Islet precursor cell (in vitro differentiated cells): ENCODE results near the gene SUB1.
"Not testable (repeated sequence)": the region's sequence is repeated elsewhere in the genome, so short reads cannot be mapped to it uniquely, and the experiment has no call there.

Source experiments
- DNase-seq: peaks from one replicate; pipeline ENCODE4 v3.0.0-alpha.2; 2018

SUB1 gene

DNA sequence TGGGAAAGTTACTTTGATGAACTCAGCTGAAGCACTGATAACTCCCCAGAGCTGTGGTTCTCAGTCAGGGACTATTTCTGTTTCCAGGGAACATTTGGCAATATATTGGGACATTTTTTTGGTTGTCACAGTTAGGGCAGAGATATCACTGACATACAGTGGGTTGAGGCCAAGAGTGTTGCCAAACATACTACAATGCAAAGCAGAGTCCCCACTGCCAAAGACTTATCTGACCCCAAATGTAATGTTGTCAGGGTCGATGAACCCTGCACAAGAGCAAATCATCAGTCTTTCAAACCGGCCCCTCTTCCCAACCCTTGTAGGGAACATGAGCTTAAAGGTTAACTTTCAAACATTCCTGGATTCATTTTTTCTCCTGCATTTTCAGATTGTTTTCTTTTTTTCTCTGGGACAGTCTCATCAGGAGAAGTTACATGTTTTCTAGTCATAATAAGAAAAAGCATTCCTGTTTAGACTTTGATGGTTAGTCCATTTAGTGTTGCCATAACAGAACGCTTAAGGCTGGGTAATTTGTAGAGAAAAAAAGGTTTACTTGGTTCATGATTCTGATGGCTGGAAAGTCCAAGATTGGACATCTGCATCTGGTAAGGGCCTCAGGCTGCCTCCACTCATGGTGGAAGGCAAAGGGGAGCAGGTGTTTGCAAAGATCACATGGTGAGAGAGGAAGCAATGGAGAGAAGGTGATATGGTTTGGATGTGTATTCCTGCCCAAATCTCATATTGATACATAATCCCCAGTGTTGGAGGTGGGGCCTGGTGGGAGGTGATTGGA is 18.8 kb upstream of the SUB1 start:
- DNase-seq: no peak

DNA sequence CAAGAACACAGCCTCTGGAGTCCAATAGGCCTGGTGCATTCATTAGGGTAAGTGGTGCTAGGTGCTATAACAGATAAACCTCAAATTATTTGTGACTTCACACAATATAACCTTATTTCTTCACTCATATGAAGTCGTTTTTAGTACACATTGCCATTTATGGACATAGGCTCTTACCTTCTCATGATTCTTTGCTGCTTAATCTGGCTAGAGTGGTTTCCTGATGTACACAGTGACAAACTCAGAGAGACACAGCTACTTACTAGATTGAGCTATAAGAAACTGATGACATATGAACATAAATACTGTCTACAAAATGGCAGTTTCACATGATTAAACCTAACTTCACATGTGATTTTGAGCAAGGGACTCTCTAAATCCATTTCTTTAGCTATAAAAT is 14.2 kb upstream of the SUB1 start:
- DNase-seq: no peak

DNA sequence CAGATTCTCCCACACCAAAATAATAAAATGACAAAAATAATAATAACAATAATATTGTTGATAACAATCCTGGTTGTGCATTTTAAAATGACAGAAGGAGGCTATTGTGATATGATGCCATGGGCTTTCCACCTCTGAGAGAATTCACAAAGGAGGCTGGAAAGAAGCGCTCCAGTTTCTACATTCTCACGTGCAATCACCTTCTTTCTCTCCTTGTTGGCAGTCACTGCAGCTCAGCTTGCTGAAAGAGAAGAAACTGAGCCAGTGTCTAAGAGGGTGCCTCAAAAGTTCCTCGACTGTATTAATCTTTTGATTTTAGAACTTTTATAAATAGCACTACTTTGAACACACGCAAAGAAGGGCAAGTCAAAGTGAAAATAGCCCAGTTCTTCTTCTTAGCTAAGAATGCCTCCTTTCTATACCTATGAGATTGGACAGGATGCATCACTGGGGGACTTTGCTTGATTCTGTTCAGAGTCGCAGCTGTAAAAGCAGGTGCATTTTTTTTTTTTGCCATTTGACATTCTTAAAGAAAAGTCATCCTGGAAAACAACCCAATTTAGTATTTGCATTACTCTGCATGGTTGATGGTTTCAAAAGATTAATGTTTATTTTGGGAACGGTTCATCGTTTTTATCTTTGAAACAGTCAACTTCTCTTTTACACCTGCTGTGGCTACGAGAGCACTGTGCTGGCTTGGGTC is 12.4 kb upstream of the SUB1 start:
- no peak for DNase-seq

DNA sequence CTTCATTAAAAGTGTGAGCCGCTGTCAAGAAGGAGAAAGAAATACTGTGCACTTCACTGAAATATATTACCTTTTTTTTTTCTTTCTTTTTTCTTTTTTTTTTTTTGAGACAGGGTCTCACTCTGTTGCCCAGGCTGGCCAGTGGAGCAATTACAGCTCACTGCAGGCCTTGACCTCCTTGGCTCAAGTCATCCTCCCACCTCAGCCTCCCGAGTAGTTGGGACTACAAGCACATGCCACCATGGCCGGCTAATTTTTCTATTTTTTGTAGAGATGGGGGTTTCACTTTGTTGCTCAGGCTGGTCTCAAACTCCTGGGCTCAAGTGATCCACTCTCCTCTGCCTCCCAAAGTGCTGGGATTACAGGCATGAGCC is 11.9 kb upstream of the SUB1 start:
- DNase-seq: not testable (repeated sequence)

DNA sequence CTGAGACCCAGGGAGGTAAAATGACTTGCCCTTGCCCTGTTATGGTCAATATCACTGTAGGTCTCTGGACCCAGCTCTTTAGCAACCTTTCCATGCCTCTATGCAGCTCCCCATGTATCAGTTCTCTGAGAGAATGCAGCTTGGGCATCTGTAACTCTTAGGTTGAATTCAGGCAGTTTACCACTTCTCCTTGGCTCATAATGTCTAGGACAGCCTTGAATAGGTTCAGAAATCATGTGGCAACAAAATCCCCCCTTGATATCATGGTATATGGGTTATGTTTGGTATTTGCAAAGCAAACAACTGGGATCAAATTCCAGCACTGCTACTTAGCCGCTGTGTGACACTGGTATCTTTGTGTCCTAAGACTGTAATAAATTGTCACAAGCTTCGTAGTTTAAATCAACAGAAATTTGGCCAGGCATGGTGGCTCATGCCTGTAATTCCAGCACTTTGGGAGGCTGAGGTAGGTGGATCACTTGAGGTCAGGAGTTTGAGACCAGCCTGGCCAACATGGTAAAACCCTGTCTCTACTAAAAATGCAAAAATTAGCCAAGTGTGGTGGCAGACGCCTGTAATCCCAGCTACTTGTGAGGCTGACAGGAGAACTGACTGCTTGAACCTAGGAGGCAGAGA is 10.7 kb upstream of the SUB1 start:
- no peak for DNase-seq

DNA sequence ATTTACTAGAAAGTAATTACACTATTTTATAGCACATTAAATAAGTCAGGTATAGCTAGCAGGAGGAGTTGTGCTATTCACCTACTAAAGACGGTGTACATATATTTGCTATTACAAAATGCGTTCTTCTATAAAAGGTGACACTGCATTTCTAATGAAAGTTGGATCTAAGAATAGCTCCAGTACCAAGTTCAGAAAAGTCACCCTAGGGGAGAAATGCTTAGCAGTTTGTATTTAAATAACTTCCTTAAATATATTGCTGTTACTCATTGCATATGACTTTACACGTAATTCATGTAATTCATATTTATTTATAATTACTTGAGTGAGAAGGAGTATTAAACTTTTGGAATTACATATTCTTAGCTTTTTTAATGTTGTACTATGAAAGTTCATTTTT is 7.0 kb upstream of the SUB1 start:
- DNase-seq: no peak

DNA sequence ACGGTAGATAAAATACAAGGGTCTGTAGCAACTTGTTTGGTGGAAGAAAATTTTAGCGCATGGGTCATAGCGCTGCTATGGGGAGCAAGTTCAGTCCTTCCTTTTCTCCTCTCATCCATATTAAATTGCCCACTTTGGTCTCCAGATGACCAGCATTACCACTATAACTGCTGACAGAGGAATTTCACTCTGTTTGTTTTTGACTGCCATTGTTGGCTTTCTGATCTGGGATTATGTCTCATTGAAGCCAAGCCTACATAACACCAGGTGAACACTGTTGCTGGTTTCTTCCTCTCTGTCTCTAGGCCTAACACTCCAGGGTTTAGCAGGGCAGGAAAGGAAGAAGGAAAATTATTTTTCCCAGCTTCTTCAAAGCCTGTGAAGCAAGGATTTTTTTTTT is 6.6 kb upstream of the SUB1 start:
- DNase-seq: no peak

DNA sequence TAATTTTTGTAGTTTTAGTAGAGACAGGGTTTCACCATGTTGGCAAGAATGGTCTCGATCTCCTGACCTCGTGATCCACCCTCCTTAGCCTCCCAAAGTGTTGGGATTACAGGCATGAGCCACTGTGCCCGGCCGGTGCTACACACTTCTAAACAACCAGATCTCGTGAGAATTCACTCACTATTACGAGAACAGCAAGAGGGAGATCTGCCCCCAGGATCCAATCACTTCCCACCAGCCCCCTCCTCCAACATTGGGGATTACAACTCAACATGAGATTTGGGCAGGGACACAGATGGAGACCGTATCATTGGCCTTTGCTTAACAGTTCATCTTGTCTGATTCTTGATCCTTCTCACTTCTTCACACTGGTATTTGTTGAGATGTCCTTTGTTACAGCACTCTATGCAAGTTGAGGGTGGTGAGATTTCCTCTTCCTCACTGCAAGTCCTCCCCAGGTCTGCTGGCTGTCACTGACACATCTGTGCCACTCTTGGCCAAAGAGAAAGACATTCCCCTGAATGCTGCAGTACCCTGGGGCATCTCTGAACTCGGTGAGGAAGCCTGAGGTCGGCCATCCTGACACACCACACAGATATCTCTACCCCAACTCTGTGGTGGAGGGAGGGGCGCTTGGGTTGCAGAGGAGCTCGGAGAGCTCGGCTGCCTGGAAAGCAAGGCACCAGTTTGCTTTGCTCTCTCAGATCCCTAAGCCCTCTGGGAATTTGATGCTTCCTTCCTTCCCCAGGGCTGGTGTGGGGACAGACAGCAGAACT is 4.2 kb upstream of the SUB1 start:
- peak; percentile 62 for DNase-seq

DNA sequence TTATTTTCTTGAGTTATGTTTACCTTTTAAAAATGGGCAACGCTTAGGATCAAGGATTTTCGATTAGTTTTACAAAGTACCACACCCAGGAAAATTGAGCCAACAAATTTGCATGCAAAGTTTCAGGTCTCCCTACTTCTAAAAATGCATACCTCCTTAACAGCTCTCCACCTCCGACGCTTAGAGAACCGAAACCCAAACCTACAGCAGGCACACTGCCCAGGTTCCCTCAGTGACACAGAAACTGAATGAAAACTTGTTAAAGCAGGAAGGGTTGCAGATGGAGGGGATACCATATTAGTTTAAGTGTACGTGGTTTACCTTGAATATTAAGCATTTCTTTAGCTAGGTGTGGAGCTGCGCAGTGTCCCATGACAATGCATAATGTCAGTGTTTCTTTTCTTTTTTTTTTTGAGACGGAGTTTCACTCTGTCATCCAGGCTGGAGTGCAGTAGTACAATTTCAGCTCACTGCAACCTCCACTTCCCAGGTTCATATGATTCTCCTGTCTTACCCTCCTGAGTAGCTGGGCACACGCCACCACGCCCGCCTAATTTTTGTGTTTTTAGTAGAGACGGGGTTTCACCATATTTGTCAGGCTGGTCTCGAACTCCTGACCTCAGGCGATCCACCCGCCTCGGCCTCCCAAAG is 1.6 kb upstream of the SUB1 start:
- DNase-seq: no peak

DNA sequence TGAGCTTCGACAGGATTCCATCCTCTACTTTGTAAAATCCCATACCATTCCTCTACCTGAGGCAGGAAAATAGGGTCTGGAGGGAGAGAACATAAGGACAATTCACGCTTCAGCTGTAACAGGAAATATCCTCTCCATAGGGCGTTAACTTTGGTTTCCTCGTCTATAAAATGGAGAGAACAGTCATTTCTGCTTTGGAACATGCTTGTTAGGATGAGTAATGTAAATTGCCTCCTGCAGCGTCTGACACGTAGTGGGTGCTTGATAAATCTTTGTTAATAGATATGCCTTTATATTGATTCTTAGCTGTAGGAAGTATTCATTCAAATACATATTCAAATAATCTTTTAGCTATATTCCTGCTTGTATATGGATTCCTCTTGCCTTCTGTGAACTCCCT is 711 bp upstream of the SUB1 start:
- no peak for DNase-seq

DNA sequence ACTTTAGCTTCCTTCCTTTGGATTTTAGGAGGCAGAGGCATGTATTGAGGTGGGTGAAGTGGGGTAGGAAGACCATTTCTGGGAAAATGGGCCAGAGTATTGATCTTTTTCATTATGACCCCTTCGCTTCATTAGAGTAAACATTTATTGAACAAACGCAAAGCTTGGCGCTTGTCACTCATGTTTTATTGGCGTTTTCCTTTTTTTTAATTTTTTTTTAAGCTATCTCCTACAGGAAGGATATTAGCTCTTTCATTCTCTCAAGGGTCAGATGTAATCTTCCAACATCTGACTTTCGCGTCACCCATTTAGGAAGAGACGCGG is 273 bp upstream of the SUB1 start:
- DNase-seq: no peak

DNA sequence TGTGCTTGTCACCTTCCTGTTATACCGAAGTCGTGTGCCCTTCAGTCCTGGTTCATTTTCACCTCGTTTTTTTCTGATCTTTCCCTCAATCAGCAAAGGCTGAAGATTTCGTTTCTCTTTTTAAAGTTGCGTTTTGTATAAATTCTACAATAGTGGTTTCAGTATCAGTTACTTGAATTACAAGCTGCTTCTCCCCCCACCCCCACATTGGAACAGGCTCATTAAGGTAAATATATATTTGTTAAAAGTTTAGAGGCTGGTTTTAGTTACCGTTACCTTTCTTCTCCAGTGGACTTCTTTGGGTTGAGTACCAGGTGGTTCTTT is 881 bp downstream of the SUB1 start:
- no peak for DNase-seq

DNA sequence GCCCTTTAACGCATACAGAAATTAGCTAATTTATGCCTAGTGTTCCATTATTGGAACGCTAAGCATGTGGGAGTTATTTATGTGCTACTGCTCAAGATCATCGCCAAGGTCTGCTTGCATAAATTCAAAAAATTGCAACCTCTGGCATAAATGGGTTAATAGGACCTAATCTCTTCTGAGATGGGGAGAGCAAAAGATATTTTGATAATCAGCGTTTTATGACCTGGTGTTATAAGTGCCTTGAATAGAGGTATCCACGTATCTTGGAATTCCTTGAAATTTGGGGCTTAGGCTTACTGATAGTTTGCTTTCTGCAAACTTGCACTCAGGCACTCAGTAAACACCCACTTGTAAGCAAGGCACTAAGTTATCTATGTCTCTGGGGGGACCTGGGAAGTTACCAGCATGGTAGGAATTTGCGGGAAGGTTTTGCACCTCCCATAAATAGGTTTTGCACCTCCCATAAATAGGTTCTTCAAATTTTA is 1.8 kb downstream of the SUB1 start:
- DNase-seq: no peak

DNA sequence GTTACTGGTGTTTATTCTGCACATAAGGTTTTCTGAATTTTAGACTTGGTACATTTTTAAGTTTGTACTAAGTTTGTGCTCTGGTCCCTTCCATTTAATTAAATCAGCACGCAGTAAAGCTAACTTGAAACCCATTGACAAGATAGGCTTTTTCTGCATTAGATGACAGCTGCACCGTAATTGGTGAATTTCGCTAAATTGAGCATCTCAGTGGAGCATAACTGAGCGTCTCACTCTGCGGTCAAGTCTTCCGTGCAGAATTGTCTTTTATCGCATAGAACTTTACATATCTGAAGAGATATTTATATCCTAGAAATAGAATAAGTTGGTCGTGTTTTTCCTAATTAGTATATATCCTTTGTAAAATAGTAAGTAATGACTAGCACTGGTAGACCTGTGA is 4.1 kb downstream of the SUB1 start:
- no peak for DNase-seq

DNA sequence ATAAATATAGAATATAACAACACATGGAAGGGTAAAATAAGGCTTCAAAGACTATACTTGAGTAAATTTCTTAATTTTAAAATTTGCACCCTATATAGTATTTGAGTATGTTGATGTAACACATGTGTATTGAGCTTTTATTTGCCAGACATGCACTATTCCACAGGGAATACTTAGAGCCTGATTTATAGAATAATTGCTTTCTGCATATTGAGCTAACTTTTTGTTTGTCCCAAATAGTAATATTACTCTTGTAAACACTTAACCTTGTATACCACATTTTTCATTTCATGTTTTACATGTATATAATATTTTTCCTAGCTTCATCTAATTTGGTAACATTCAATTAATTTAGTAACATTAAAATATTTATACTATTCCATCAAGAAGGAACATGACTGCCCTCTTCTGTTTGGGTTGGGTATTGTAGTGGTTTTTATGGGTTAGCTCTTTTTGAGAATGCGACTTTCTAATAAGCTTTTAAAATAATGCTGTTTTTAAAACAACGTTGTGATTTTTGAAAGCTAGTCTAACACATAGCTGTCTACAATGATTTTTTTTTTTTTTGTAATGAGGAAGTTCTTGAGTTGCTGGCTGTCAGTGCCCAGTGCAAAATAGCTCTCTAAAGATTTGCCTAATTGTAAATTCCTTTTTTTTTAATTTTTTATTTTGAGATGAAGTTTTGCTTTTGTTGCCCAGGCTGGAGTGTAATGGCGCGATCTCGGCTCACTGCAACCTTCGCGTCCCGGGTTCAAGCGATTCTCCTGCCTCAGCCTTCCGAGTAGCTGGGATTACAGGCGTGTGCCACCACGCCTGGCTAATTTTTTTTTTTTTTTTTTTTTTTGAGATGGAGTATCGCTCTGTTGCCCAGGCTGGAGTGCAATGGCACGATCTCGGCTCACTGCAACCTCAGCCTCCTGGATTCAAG is 4.8 kb downstream of the SUB1 start:
- DNase-seq: no peak

DNA sequence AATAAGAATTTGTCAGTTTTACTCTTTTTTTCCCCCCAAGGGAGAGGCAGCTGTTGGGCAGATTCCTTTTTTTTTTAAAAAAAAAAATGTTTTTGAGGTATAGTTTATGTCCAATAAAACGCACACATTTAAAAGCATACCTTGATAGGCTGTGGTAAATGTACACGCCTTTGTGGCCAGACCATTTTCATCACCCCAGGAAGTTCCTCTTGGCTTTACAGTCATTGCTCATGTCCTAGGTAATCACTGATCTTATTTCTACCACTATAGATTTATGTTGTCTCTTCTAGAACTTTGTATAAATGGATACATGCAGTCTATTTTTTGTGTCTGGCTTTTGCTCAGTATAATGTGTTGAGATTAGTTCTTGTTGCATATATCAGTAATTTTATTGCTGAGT is 9.8 kb downstream of the SUB1 start:
- DNase-seq: no peak

DNA sequence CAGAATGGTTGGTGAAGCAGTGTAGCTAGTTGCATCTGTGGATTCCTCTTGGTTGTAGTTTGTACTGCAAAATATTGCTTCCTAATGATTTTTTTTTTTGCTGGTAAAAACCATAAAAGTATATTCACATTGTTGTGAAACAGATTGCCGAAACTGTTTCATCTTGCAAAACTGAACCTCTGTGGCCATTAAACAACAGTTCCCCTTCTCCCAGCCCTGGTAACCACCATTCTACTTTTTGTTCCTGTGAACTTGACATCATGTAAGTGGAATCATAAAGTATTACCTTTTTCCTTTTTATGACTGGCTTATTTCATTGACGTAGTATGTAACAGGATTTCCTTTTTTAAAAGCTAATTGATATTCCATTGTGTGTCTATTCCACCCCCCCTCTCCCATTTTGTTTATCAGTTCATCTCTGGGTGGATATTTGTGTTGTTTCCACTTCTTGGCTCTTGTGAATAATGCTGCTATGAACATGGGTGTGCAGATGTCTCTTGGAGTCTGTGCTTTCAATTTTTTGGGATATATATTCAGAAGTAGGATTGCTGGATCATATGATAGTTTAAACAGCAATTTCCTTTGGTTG is 11.8 kb downstream of the SUB1 start:
- DNase-seq: no peak

DNA sequence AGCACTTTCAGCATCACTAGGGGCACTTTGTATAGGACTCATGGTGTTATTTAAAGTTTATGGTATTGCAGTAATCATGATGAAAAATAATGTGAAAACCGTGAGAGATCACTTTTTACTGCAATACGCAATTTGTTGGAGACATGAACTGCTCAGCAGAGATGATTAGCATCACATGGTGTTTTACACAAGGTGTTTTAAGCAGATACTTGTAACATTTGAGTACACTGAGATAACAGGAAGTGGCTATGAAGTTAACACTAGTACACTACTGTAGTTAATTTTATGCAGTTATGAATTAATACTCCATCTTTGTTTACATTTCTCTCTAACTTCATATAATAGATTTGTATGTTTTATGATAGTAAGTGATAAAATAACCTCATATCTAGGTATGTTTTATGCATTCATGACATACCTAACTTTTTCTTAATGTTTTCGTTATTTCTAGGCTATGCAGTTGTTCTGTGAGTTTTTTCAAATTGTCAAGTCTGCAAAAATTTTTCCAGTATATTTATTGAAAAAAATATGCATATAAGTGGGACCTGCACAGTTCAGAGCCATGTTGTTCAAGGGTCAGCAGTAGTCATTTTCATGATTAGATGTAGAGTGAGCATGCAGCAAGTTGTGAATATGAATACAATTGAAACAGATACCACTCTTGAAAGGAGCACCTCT is 13.0 kb downstream of the SUB1 start:
- no peak for DNase-seq

DNA sequence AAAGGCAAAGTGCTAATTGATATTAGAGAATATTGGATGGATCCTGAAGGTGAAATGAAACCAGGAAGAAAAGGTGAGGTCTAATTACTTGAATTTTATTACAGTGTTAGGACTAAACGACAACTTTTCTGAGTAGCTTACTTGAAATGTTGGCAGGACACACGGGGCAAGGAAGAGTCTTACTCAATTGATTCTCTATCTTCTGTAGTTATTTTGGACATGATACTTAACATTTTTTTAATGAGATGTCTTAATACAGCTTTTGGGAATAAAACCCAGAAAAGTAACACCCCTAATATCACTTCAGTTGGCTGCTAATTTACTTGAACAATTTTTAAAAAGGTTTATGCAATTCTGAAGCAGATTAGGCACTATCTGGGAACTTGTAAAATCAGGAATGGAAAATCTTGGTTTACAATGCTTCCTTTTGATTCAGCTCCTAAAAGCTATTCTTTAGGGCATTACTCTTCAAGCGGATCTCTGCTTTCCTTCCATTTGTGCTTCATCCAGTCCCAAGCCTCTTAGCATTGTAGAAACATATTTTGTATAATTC is 13.7 kb downstream of the SUB1 start:
- no peak for DNase-seq

DNA sequence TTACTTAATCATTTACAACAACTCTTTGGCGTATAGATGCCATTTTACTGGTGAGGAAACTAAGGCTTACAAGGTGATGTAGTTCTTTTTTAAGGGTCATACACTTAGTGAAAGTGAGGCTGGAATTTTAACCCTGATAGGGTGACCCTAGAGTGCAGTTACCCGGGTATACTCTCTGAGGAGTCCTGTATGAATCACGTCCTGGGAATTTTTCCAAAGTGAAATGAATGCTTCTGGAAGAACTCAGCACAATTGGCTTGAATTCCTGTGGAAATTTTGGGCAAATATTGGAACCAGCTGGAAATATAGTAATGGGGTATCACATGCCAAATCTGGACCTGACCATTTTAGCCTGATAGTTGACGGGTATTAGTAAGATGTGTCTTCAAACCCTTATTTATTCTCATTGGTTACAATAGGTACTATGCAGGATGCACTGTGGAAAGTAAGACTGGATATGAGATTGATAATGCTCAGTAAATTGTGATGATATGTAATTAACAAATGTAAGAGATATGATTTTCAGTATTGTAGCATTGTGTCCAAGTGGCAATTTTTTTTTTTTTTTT is 14.8 kb downstream of the SUB1 start:
- DNase-seq: no peak
